Panc1 (cell line): Measurements from ENCODE around the gene NBR1. TPM values are rescaled to one million over a fixed set of nuclear protein-coding genes. Genes with fewer than 3 reads are reported as not detected.

Experiments
- ATAC-seq: fragments of 200-7000 bp; cut with Tn5 transposase; 2 replicates; pipeline ENCODE4 v1.9.1; 2020; ENCODE audit warnings: mild to moderate bottlenecking, moderate library complexity
- BruUV-seq: library from RNA; stranded (reverse); fragments of 400-500 nt; replicated peaks from 2 replicates; lab custom pipeline; 2021; lab: Mats Ljungman, UMichigan
- CTCF ChIA-PET: fragments of 300-600 bp; sonication (Branson Sonifier 250); formaldehyde crosslinking; loops from one replicate; lab custom pipeline; 2022; ENCODE audit warnings: antibody characterized with exemption; lab: Charles Lee
- POLR2A ChIA-PET: fragments of 300-600 bp; sonication (Branson Sonifier 250); formaldehyde crosslinking; loops from one replicate; lab custom pipeline; 2022; ENCODE audit warnings: antibody characterized with exemption; lab: Charles Lee
- DNase-seq: peaks from one replicate; pipeline ENCODE4 v3.0.0-alpha.2; 2010; ENCODE audit warnings: low read depth, low spot score
- H3K27ac ChIP-seq: 2 replicates; pipeline ENCODE4 v1.5.1; 2011; ENCODE audit warnings: mild to moderate bottlenecking, low read length, inconsistent platforms
- H3K27me3 ChIP-seq: fragments of 200-500 bp; sonication (Bioruptor generic); 2 replicates; pipeline ENCODE4 v1.6.0; 2014; ENCODE audit warnings: low read length, inconsistent platforms; ENCODE audit not compliant: control insufficient read depth, insufficient read depth
- H3K36me3 ChIP-seq: fragments of 200-500 bp; sonication (Bioruptor generic); 2 replicates; pipeline ENCODE4 v1.5.1; 2014; ENCODE audit warnings: inconsistent platforms, mild to moderate bottlenecking, low read length, moderate library complexity; ENCODE audit not compliant: control insufficient read depth, insufficient read depth
- H3K4me1 ChIP-seq: 2 replicates; pipeline ENCODE4 v1.5.1; 2011; ENCODE audit warnings: inconsistent platforms, mild to moderate bottlenecking, low read length, moderate library complexity; ENCODE audit not compliant: control insufficient read depth, insufficient read depth
- H3K4me3 ChIP-seq, 2 experiments: 2 replicates each; pipeline ENCODE4 v1.5.1; 2011 to 2012; ENCODE audit warnings: low read depth in 2 of 2, low read length in 2 of 2, mild to moderate bottlenecking in 2 of 2, inconsistent platforms in 1 of 2, moderate library complexity in 1 of 2
- H3K9me3 ChIP-seq: fragments of 200-500 bp; sonication (Bioruptor generic); 2 replicates; pipeline ENCODE4 v1.5.1; 2014; ENCODE audit warnings: low read depth, mild to moderate bottlenecking, inconsistent platforms, low read length, moderate library complexity; ENCODE audit not compliant: control insufficient read depth, insufficient read depth
- POLR2AphosphoS5 ChIP-seq: IDR thresholded peaks from 2 replicates; pipeline ENCODE4 v1.6.1; 2012; ENCODE audit warnings: mild to moderate bottlenecking, low read depth, low read length, moderate library complexity
- SIN3A ChIP-seq: IDR thresholded peaks from 2 replicates; pipeline ENCODE4 v1.6.1; 2012; ENCODE audit warnings: low read depth, mild to moderate bottlenecking, low read length, moderate library complexity, borderline replicate concordance; ENCODE audit not compliant: insufficient read depth
- TCF7L2 ChIP-seq: IDR thresholded peaks from 2 replicates; pipeline ENCODE4 v1.6.1; 2011; ENCODE audit warnings: mild to moderate bottlenecking, low read depth, low read length, inconsistent platforms
- in situ Hi-C: cut with HindIII; loops from 2 replicates; pipeline ENCODE4 v1.10.0; 2016; ENCODE audit warnings: low sequenced_read_pairs, low pct_unique_long_range_greater_than_20kb
- intact Hi-C: fragments of 100-400 bp; cut with micrococcal nuclease; formaldehyde crosslinking; loops from one replicate; pipeline ENCODE4 v1.10.0; 2022; ENCODE audit not compliant: unreplicated experiment
- total RNA-seq: library from RNA; stranded (reverse); gene quantifications from one replicate; pipeline ENCODE4 v1.2.1, GENCODE V29; 2021; ENCODE audit not compliant: unreplicated experiment
- TF ChIP-seq, protein P1 (sequence below): fragments of 450-650 bp; IDR thresholded peaks from 2 replicates; pipeline ENCODE4 v1.5.1; 2017; ENCODE audit warnings: mild to moderate bottlenecking
- TF ChIP-seq, protein P2 (sequence below), 2 experiments: IDR thresholded peaks; 2 replicates each; pipeline ENCODE4 v1.6.1; 2011 to 2012; ENCODE audit warnings: low read depth in 2 of 2, control low read depth in 1 of 2, low read length in 1 of 2, mild to moderate bottlenecking in 1 of 2, moderate library complexity in 1 of 2; ENCODE audit not compliant: insufficient read depth in 1 of 2

The NBR1 gene
- total RNA-seq, 1 experiment from 2014 or later: 36.6 TPM

DNA sequence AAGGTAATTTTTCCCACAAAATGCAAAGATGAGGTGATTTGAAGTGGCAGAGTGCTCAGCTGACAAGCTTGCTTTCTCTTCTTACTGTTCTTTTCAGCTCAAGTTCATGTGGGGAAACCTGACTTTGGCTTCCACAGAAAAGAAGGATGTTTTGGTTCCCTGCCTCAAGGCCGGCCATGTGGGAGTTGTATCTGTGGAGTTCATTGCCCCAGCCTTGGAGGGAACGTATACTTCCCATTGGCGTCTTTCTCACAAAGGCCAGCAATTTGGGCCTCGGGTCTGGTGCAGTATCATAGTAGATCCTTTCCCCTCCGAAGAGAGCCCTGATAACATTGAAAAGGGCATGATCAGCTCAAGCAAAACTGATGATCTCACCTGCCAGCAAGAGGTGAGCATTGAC is 22.2 kb downstream of the NBR1 start:
- POLR2A ChIA-PET: no interaction called here

DNA sequence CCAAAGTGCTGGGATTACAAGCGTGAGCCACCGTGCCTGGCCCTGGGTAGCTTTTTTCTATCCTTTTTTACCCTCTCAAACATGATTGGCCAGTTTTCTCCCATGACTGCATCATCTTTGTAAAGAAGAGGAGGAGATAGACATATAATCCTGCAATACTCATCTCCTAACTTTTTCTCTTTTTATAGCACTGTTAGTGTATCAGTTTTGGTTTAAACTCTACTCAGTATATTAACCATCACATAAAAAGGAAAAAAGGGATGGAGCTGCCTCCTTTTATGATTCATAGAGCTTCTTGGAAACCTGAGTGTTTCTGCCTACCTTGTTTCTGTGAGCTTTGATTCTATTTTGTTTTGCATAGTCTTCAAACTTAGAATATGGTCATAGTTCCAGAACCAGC is 28.6 kb downstream of the NBR1 start:
- BruUV-seq: no TSS peak
- in situ Hi-C loops: no loop called here
- Histone ChIP-seq H3K4me1 (no peaks in the 10 kb centered on the region), H3K27me3 (no peaks in the 10 kb centered on the region), H3K9me3 (no peaks in the 10 kb centered on the region), H3K36me3 (peaks cover 7% of the 10 kb centered on the region), H3K27ac (no peak overlapping the region), H3K4me3 (no peak overlapping the region)
- DNase-seq: no peak
- TF ChIP-seq POLR2AphosphoS5: no peak
- TF ChIP-seq, protein P1, sequence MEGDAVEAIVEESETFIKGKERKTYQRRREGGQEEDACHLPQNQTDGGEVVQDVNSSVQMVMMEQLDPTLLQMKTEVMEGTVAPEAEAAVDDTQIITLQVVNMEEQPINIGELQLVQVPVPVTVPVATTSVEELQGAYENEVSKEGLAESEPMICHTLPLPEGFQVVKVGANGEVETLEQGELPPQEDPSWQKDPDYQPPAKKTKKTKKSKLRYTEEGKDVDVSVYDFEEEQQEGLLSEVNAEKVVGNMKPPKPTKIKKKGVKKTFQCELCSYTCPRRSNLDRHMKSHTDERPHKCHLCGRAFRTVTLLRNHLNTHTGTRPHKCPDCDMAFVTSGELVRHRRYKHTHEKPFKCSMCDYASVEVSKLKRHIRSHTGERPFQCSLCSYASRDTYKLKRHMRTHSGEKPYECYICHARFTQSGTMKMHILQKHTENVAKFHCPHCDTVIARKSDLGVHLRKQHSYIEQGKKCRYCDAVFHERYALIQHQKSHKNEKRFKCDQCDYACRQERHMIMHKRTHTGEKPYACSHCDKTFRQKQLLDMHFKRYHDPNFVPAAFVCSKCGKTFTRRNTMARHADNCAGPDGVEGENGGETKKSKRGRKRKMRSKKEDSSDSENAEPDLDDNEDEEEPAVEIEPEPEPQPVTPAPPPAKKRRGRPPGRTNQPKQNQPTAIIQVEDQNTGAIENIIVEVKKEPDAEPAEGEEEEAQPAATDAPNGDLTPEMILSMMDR: no peak
- TF ChIP-seq, protein P2, sequence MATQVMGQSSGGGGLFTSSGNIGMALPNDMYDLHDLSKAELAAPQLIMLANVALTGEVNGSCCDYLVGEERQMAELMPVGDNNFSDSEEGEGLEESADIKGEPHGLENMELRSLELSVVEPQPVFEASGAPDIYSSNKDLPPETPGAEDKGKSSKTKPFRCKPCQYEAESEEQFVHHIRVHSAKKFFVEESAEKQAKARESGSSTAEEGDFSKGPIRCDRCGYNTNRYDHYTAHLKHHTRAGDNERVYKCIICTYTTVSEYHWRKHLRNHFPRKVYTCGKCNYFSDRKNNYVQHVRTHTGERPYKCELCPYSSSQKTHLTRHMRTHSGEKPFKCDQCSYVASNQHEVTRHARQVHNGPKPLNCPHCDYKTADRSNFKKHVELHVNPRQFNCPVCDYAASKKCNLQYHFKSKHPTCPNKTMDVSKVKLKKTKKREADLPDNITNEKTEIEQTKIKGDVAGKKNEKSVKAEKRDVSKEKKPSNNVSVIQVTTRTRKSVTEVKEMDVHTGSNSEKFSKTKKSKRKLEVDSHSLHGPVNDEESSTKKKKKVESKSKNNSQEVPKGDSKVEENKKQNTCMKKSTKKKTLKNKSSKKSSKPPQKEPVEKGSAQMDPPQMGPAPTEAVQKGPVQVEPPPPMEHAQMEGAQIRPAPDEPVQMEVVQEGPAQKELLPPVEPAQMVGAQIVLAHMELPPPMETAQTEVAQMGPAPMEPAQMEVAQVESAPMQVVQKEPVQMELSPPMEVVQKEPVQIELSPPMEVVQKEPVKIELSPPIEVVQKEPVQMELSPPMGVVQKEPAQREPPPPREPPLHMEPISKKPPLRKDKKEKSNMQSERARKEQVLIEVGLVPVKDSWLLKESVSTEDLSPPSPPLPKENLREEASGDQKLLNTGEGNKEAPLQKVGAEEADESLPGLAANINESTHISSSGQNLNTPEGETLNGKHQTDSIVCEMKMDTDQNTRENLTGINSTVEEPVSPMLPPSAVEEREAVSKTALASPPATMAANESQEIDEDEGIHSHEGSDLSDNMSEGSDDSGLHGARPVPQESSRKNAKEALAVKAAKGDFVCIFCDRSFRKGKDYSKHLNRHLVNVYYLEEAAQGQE (IDR thresholded peaks at IDR 0.05; ENCODE audit: insufficient read depth in 1 of 2, low read depth in 2 of 2, low read length in 1 of 2): no peak
- TF ChIP-seq SIN3A: no peak
- CTCF ChIA-PET: interaction anchor here (0.6 kb wide), 1 partner anchor 117 kb away, joined by 3 read pairs; no protein-coding TSS in a partner anchor
- intact Hi-C loops: no loop called here
- no peak for ATAC-seq
- POLR2A ChIA-PET: interaction anchor here (1.2 kb wide), 1 partner anchor 28 kb away, joined by 3 read pairs; no protein-coding TSS in a partner anchor

More for the DNA sequence above, 22.2 kb downstream of the NBR1 start:
- Histone ChIP-seq H3K27me3 (no peaks in the 10 kb centered on the region), H3K4me3 (no peak overlapping the region), H3K4me1 (no peaks in the 10 kb centered on the region), H3K9me3 (no peaks in the 10 kb centered on the region), H3K27ac (no peak overlapping the region), H3K36me3 (peaks cover 5% of the 10 kb centered on the region)
- DNase-seq (no peak), ATAC-seq (no peak)
- in situ Hi-C loops: no loop called here
- BruUV-seq: no TSS peak
- intact Hi-C loops: no loop called here
- CTCF ChIA-PET: no interaction called here
- no peak for TF ChIP-seq TCF7L2
- no peak for TF ChIP-seq POLR2AphosphoS5
- TF ChIP-seq, protein P2 (IDR thresholded peaks at IDR 0.05; ENCODE audit: insufficient read depth in 1 of 2, low read depth in 2 of 2, low read length in 1 of 2): no peak
- no peak for TF ChIP-seq SIN3A
- TF ChIP-seq, protein P1: no peak
